ENCODE results near the gene KLK11. TPM values are rescaled to one million over a fixed set of nuclear protein-coding genes. Genes with fewer than 3 reads are reported as not detected.

Gene KLK11
- total RNA-seq, 1 donor from 2014 or later = not detected

DNA sequence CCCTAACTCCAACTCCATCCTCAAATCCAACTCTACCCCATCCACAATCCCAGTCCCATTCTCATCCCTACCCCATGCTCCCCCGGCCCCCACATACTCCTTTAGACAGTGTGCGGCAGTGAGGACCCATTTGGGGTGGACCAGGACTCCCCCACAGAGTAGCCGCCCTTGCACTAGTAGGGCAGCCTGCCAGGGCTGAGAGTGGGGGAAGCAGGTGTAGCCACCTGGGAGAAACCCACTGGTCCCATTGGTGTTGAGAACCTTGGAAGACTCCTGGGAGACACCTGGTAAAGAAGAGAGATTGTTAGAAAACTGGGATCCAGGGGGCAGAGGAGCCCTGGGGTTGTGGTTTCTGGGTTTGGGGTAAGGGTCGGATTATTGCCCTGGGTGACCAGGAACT, 33.9 kb upstream of the KLK11 start:
- Histone ChIP-seq H3K4me3 (ENCODE audit: low read length in 3 of 3) (no peak overlapping the region), H3K9ac (ENCODE audit: low read depth in 1 of 3, low read length in 3 of 3) (no peak overlapping the region), H3K27ac (ENCODE audit: low read depth, low read length) (no peak overlapping the region), H3K9me3 (ENCODE audit: control insufficient read depth in 3 of 3, low read length in 3 of 3) (peaks cover 0 to 2% (median 0%) of the 10 kb centered on the region in 3 donors), H3K36me3 (ENCODE audit: control insufficient read depth in 3 of 3, insufficient read depth in 3 of 3, low read length in 3 of 3) (no peaks in the 10 kb centered on the region), H3K27me3 (ENCODE audit: control insufficient read depth in 3 of 3, insufficient read depth in 3 of 3, low read length in 3 of 3) (peaks cover 12 to 25% (median 14%) of the 10 kb centered on the region in 3 donors), H3K4me1 (ENCODE audit: control insufficient read depth in 3 of 3, insufficient read depth in 3 of 3, low read length in 3 of 3) (peaks cover 0 to 3% (median 0%) of the 10 kb centered on the region in 3 donors)

DNA sequence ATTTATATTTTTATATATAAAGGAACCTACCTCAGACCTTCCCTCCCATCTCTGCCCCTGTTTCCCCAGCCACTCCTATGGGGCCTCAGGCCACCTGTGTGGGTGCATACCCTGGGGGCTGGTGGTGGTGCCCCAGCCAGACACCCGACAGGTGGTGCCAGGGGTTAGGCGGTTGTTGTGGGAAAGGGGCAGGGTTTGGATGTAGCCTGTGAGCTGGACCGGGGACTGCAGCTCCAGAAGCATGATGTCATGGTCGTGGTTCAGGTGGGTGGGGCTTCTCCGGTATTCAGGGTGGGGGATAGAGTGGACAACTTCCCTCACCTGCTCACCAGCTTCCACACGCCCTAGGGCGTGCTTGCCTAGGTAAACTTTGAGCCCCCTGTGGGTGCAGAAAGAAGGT, 33.3 kb upstream of the KLK11 start:
- H3K9ac ChIP-seq (ENCODE audit: low read depth in 1 of 3, low read length in 3 of 3) = no peak overlapping the region
- H3K36me3 ChIP-seq (ENCODE audit: control insufficient read depth in 3 of 3, insufficient read depth in 3 of 3, low read length in 3 of 3) = no peaks in the 10 kb centered on the region
- H3K9me3 ChIP-seq (ENCODE audit: control insufficient read depth in 3 of 3, low read length in 3 of 3) = peaks cover 0 to 2% (median 0%) of the 10 kb centered on the region in 3 donors
- H3K27me3 ChIP-seq (ENCODE audit: control insufficient read depth in 3 of 3, insufficient read depth in 3 of 3, low read length in 3 of 3) = peaks cover 10 to 20% (median 11%) of the 10 kb centered on the region in 3 donors
- H3K4me3 ChIP-seq (ENCODE audit: low read length in 3 of 3) = no peak overlapping the region
- H3K4me1 ChIP-seq (ENCODE audit: control insufficient read depth in 3 of 3, insufficient read depth in 3 of 3, low read length in 3 of 3) = no peaks in the 10 kb centered on the region
- H3K27ac ChIP-seq (ENCODE audit: low read depth, low read length) = no peak overlapping the region

GRCh38 chr19:51055866-51056265, 29.4 kb upstream of the KLK11 start:
- Histone ChIP-seq H3K36me3 (ENCODE audit: control insufficient read depth in 3 of 3, insufficient read depth in 3 of 3, low read length in 3 of 3) (no peaks in the 10 kb centered on the region), H3K9me3 (ENCODE audit: control insufficient read depth in 3 of 3, low read length in 3 of 3) (peaks cover 0 to 3% (median 0%) of the 10 kb centered on the region in 3 donors), H3K27ac (ENCODE audit: low read depth, low read length) (no peak overlapping the region), H3K9ac (ENCODE audit: low read depth in 1 of 3, low read length in 3 of 3) (no peak overlapping the region), H3K27me3 (ENCODE audit: control insufficient read depth in 3 of 3, insufficient read depth in 3 of 3, low read length in 3 of 3) (peaks cover 0 to 11% (median 4%) of the 10 kb centered on the region in 3 donors), H3K4me3 (ENCODE audit: low read length in 3 of 3) (no peak overlapping the region), H3K4me1 (ENCODE audit: control insufficient read depth in 3 of 3, insufficient read depth in 3 of 3, low read length in 3 of 3) (no peaks in the 10 kb centered on the region)

- no peaks in the 10 kb centered on the region for H3K27me3 ChIP-seq (ENCODE audit: control insufficient read depth in 3 of 3, insufficient read depth in 3 of 3, low read length in 3 of 3)
- H3K9ac ChIP-seq (ENCODE audit: low read depth in 1 of 3, low read length in 3 of 3) = no peak overlapping the region
- H3K4me1 ChIP-seq (ENCODE audit: control insufficient read depth in 3 of 3, insufficient read depth in 3 of 3, low read length in 3 of 3) = no peaks in the 10 kb centered on the region
- H3K27ac ChIP-seq (ENCODE audit: low read depth, low read length) = no peak overlapping the region
- H3K4me3 ChIP-seq (ENCODE audit: low read length in 3 of 3) = no peak overlapping the region
- no peaks in the 10 kb centered on the region for H3K36me3 ChIP-seq (ENCODE audit: control insufficient read depth in 3 of 3, insufficient read depth in 3 of 3, low read length in 3 of 3)
- H3K9me3 ChIP-seq (ENCODE audit: control insufficient read depth in 3 of 3, low read length in 3 of 3) = no peaks in the 10 kb centered on the region
Observed at GRCh38 chr19:51047031-51047335, 20.6 kb upstream of the KLK11 start.

- Histone ChIP-seq H3K4me1 (ENCODE audit: control insufficient read depth in 3 of 3, insufficient read depth in 3 of 3, low read length in 3 of 3) (no peaks in the 10 kb centered on the region), H3K27me3 (ENCODE audit: control insufficient read depth in 3 of 3, insufficient read depth in 3 of 3, low read length in 3 of 3) (no peaks in the 10 kb centered on the region), H3K27ac (ENCODE audit: low read depth, low read length) (no peak overlapping the region), H3K9me3 (ENCODE audit: control insufficient read depth in 3 of 3, low read length in 3 of 3) (no peaks in the 10 kb centered on the region), H3K9ac (ENCODE audit: low read depth in 1 of 3, low read length in 3 of 3) (no peak overlapping the region), H3K36me3 (ENCODE audit: control insufficient read depth in 3 of 3, insufficient read depth in 3 of 3, low read length in 3 of 3) (no peaks in the 10 kb centered on the region), H3K4me3 (ENCODE audit: low read length in 3 of 3) (no peak overlapping the region)
Observed at GRCh38 chr19:51044327-51044726, 17.9 kb upstream of the KLK11 start.

DNA sequence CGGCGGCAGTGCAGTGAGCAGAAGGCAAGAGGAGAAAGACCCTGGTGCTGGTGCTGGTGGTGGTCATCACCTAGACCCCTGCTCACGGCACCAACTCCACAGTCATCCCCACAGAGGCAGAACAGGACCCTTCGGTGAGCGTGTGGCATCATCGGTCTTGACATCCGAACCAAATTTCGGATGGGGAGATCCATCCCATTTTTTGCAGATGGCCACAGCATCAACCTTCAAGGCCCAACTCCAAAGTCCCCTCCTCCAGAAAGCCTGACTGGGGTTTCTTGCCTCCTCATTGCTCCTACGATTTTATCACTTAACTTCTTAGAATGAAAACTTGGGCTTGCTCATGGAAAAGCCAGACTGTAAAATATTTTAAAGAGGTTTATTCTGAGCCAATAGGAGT, 17.1 kb upstream of the KLK11 start:
- Histone ChIP-seq H3K27me3 (ENCODE audit: control insufficient read depth in 3 of 3, insufficient read depth in 3 of 3, low read length in 3 of 3) (no peaks in the 10 kb centered on the region), H3K4me3 (ENCODE audit: low read length in 3 of 3) (no peak overlapping the region), H3K9ac (ENCODE audit: low read depth in 1 of 3, low read length in 3 of 3) (no peak overlapping the region), H3K36me3 (ENCODE audit: control insufficient read depth in 3 of 3, insufficient read depth in 3 of 3, low read length in 3 of 3) (no peaks in the 10 kb centered on the region), H3K27ac (ENCODE audit: low read depth, low read length) (no peak overlapping the region), H3K9me3 (ENCODE audit: control insufficient read depth in 3 of 3, low read length in 3 of 3) (no peaks in the 10 kb centered on the region), H3K4me1 (ENCODE audit: control insufficient read depth in 3 of 3, insufficient read depth in 3 of 3, low read length in 3 of 3) (no peaks in the 10 kb centered on the region)

- Histone ChIP-seq H3K4me1 (ENCODE audit: control insufficient read depth in 3 of 3, insufficient read depth in 3 of 3, low read length in 3 of 3) (no peaks in the 10 kb centered on the region), H3K9ac (ENCODE audit: low read depth in 1 of 3, low read length in 3 of 3) (no peak overlapping the region), H3K27me3 (ENCODE audit: control insufficient read depth in 3 of 3, insufficient read depth in 3 of 3, low read length in 3 of 3) (no peaks in the 10 kb centered on the region), H3K9me3 (ENCODE audit: control insufficient read depth in 3 of 3, low read length in 3 of 3) (no peaks in the 10 kb centered on the region), H3K27ac (ENCODE audit: low read depth, low read length) (no peak overlapping the region), H3K4me3 (ENCODE audit: low read length in 3 of 3) (no peak overlapping the region), H3K36me3 (ENCODE audit: control insufficient read depth in 3 of 3, insufficient read depth in 3 of 3, low read length in 3 of 3) (no peaks in the 10 kb centered on the region)
Observed at GRCh38 chr19:51040151-51040550, 13.7 kb upstream of the KLK11 start.

DNA sequence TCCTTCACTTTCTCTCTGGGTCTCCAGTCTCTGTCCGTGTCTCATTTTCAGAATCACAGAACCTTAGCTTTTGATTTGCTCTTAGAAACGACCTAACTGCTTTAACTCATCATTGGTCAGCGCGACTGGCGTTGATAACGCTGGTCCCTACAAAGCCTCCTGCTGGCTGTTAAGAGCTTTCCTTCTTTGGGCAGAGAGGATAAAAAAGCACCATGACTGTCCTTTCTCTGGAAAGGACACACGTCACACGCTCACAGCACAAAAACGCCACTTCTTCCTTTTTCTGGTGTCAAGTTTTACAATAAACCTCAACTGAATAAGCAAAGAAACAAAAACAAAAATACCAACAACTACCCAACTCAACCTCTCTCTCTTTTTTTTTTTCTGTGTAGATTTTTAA, 10.1 kb upstream of the KLK11 start:
- Histone ChIP-seq H3K27ac (ENCODE audit: low read depth, low read length) (no peak overlapping the region), H3K36me3 (ENCODE audit: control insufficient read depth in 3 of 3, insufficient read depth in 3 of 3, low read length in 3 of 3) (no peaks in the 10 kb centered on the region), H3K9me3 (ENCODE audit: control insufficient read depth in 3 of 3, low read length in 3 of 3) (peaks cover 0 to 2% (median 0%) of the 10 kb centered on the region in 3 donors), H3K4me3 (ENCODE audit: low read length in 3 of 3) (no peak overlapping the region), H3K4me1 (ENCODE audit: control insufficient read depth in 3 of 3, insufficient read depth in 3 of 3, low read length in 3 of 3) (no peaks in the 10 kb centered on the region), H3K9ac (ENCODE audit: low read depth in 1 of 3, low read length in 3 of 3) (no peak overlapping the region), H3K27me3 (ENCODE audit: control insufficient read depth in 3 of 3, insufficient read depth in 3 of 3, low read length in 3 of 3) (peaks cover 0 to 5% (median 0%) of the 10 kb centered on the region in 3 donors)

DNA sequence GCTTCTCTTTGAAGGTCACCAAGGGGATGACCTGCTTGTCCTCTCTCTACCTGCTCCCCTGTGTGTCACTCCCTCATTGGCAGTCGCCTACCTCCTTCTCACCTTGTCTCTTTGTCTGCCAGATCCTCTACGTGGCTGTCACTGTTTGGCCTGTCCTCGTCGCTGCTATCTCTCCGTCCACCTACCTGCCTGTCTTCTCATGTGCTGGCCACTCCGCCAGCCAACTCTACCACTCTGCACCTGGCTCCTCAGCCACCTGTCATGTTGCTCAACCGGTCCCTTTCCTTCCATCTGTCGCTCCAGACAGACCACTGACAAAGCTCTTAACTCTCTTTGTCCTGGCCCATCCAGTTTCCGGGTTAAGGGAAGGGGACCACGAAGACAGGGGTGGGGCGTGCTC, 8.3 kb upstream of the KLK11 start, which contains the start of gene KLK12:
Gene KLK12, minus strand, starts transcription at position 299 of the 400 bp plus-strand sequence. CDS start 381 bp downstream, outside the sequence.
- Histone ChIP-seq H3K9ac (ENCODE audit: low read depth in 1 of 3, low read length in 3 of 3) (no peak within 1 kb of the TSS), H3K4me3 (ENCODE audit: low read length in 3 of 3) (no peak within 1 kb of the TSS), H3K9me3 (ENCODE audit: control insufficient read depth in 3 of 3, low read length in 3 of 3) (peaks cover 0 to 2% (median 0%) of the 10 kb centered on the region in 3 donors), H3K36me3 (ENCODE audit: control insufficient read depth in 3 of 3, insufficient read depth in 3 of 3, low read length in 3 of 3) (no peaks in the 10 kb centered on the region), H3K27me3 (ENCODE audit: control insufficient read depth in 3 of 3, insufficient read depth in 3 of 3, low read length in 3 of 3) (peaks cover 0 to 9% (median 0%) of the 10 kb centered on the region in 3 donors), H3K27ac (ENCODE audit: low read depth, low read length) (no peak within 1 kb of the TSS), H3K4me1 (ENCODE audit: control insufficient read depth in 3 of 3, insufficient read depth in 3 of 3, low read length in 3 of 3) (no peaks in the 10 kb centered on the region)

GRCh38 chr19:51031880-51032225, 5.4 kb upstream of the KLK11 start:
- no peak overlapping the region for H3K9ac ChIP-seq (ENCODE audit: low read depth in 1 of 3, low read length in 3 of 3)
- peaks cover 0 to 2% (median 0%) of the 10 kb centered on the region in 3 donors for H3K9me3 ChIP-seq (ENCODE audit: control insufficient read depth in 3 of 3, low read length in 3 of 3)
- no peaks in the 10 kb centered on the region for H3K36me3 ChIP-seq (ENCODE audit: control insufficient read depth in 3 of 3, insufficient read depth in 3 of 3, low read length in 3 of 3)
- H3K27me3 ChIP-seq (ENCODE audit: control insufficient read depth in 3 of 3, insufficient read depth in 3 of 3, low read length in 3 of 3) = peaks cover 4 to 14% (median 7%) of the 10 kb centered on the region in 3 donors
- H3K4me3 ChIP-seq (ENCODE audit: low read length in 3 of 3) = no peak overlapping the region
- no peak overlapping the region for H3K27ac ChIP-seq (ENCODE audit: low read depth, low read length)
- no peaks in the 10 kb centered on the region for H3K4me1 ChIP-seq (ENCODE audit: control insufficient read depth in 3 of 3, insufficient read depth in 3 of 3, low read length in 3 of 3)
